GM12878 (cell line): ENCODE measurements around the gene SMC5. TPM values are rescaled to one million over a fixed set of nuclear protein-coding genes. Genes with fewer than 3 reads are reported as not detected.

Experiments
- ATAC-seq: fragments of 200-7000 bp; cut with Tn5 transposase; 3 replicates; pipeline ENCODE4 v1.9.1; 2020; ENCODE audit warnings: mild to moderate bottlenecking, moderate library complexity
- BruUV-seq: library from RNA; stranded (reverse); fragments of 400-500 nt; replicated peaks from 2 replicates; lab custom pipeline; 2021; lab: Mats Ljungman, UMichigan
- CTCF ChIA-PET: fragments of 300-600 bp; sonication (Branson Sonifier 250); formaldehyde crosslinking; extraction: SDS; loops from one replicate; lab custom pipeline; 2021; ENCODE audit warnings: inconsistent platforms; lab: Yijun Ruan, JAX
- POLR2A ChIA-PET: fragments of 350-600 bp; formaldehyde crosslinking; extraction: SDS; loops from one replicate; lab custom pipeline; 2021; ENCODE audit warnings: inconsistent platforms; lab: Charles Lee
- RAD21 ChIA-PET: fragments of 300-600 bp; sonication (Branson Sonifier 250); formaldehyde crosslinking; loops from one replicate; lab custom pipeline; 2023; ENCODE audit warnings: antibody characterized with exemption; ENCODE audit not compliant: unreplicated experiment; lab: Charles Lee
- SMC1A ChIA-PET: fragments of 300-600 bp; sonication (Branson Sonifier 250); formaldehyde crosslinking; loops from one replicate; lab custom pipeline; 2023; ENCODE audit not compliant: unreplicated experiment, uncharacterized antibody; lab: Charles Lee
- DNase-seq: peaks from one replicate; pipeline ENCODE4 v3.0.0-alpha.2; 2011; ENCODE audit warnings: low read depth, low spot score
- FAIRE-seq: peaks from 3 replicates; lab custom pipeline; 2011; peaks lifted over from hg19 to GRCh38; lab: Jason Lieb, UNC
- H2AFZ ChIP-seq: 2 replicates; pipeline ENCODE4 v1.6.0; 2011; ENCODE audit warnings: low read depth, low read length, control low read depth; ENCODE audit not compliant: control insufficient read depth
- H3K27ac ChIP-seq: 2 replicates; pipeline ENCODE4 v1.5.1; 2011; ENCODE audit warnings: control low read depth; ENCODE audit not compliant: control insufficient read depth, insufficient read depth
- H3K27me3 ChIP-seq, 2 experiments: replicated peaks in 1 of 2; 2 replicates each; pipeline versions ENCODE4 v1.6.0 to v1.6.1; 2011; ENCODE audit warnings: low read length in 1 of 2; ENCODE audit not compliant: control insufficient read depth in 2 of 2, insufficient read depth in 2 of 2
- H3K36me3 ChIP-seq, 2 experiments: 2 replicates each; pipeline ENCODE4 v1.5.1; 2011; ENCODE audit warnings: low read length in 1 of 2; ENCODE audit not compliant: control insufficient read depth in 2 of 2, insufficient read depth in 2 of 2
- H3K4me1 ChIP-seq: 2 replicates; pipeline ENCODE4 v1.6.1; 2011; ENCODE audit warnings: mild to moderate bottlenecking, low read length, moderate library complexity, mixed read lengths; ENCODE audit not compliant: control insufficient read depth, insufficient read depth
- H3K4me2 ChIP-seq: 2 replicates; pipeline ENCODE4 v1.6.0; 2011; ENCODE audit warnings: control low read depth; ENCODE audit not compliant: control insufficient read depth, insufficient read depth
- H3K4me3 ChIP-seq: fragments of 200-600 bp; sonication (generic); 2 replicates; pipeline ENCODE4 v1.5.1; 2016
- H3K79me2 ChIP-seq: 2 replicates; pipeline ENCODE4 v1.6.0; 2011; ENCODE audit warnings: low read length; ENCODE audit not compliant: control insufficient read depth, insufficient read depth
- H3K9ac ChIP-seq: 2 replicates; pipeline ENCODE4 v1.8.0; 2011; ENCODE audit warnings: low read length, control low read depth, mixed read lengths; ENCODE audit not compliant: control insufficient read depth, insufficient read depth
- H3K9me3 ChIP-seq: replicated peaks from 3 replicates; pipeline ENCODE4 v1.5.1; 2011; ENCODE audit warnings: mild to moderate bottlenecking, low read length; ENCODE audit not compliant: control insufficient read depth, insufficient read depth
- H4K20me1 ChIP-seq: 2 replicates; pipeline ENCODE4 v1.6.0; 2011; ENCODE audit not compliant: control insufficient read depth, insufficient read depth
- CEBPB ChIP-seq, 2 experiments: fragments of 150-350 bp in 1 of 2; IDR thresholded peaks; 2 replicates each; pipeline ENCODE4 v1.6.1; 2012 to 2014; ENCODE audit warnings: low read depth in 2 of 2, low read length in 2 of 2, borderline replicate concordance in 1 of 2, inconsistent platforms in 1 of 2
- HDAC6 ChIP-seq: fragments of 200-600 bp; sonication (generic); IDR thresholded peaks from one replicate; pipeline ENCODE4 v1.8.0; 2017; ENCODE audit warnings: antibody characterized with exemption; ENCODE audit not compliant: unreplicated experiment
- SMC3 ChIP-seq: IDR thresholded peaks from 2 replicates; pipeline ENCODE4 v1.6.1; 2011; ENCODE audit warnings: low read length, improper control_type of control experiment, borderline replicate concordance
- ZBTB33 ChIP-seq: fragments of 450-650 bp; IDR thresholded peaks from 2 replicates; pipeline ENCODE4 v1.6.1; 2017; ENCODE audit warnings: mild to moderate bottlenecking
- ZNF592 ChIP-seq: fragments of 450-650 bp; IDR thresholded peaks from 2 replicates; pipeline ENCODE4 v1.6.1; 2017; ENCODE audit warnings: mild to moderate bottlenecking, moderate library complexity
- WGBS: methylation state at CpG from one replicate; pipeline ENCODE4 v1.1.6; 2016; ENCODE audit warnings: low lambda C conversion rate; ENCODE audit not compliant: insufficient replicate concordance, insufficient coverage; ENCODE audit errors: missing lambda C conversion rate; 5-methylcytosine and 5-hydroxymethylcytosine counted together
- in situ Hi-C: fragments of 300-500 bp; cut with MboI; formaldehyde crosslinking; loops from 9 replicates; pipeline ENCODE4 v1.14.3; 2018; ENCODE audit warnings: mixed read lengths
- intact Hi-C: fragments of 100-400 bp; cut with micrococcal nuclease; formaldehyde crosslinking; loops from one replicate; pipeline ENCODE4 v1.14.2; 2022; ENCODE audit not compliant: unreplicated experiment
- polyA plus RNA-seq, 11 experiments: library from polyadenylated mRNA; depleted of rRNA in 4 of 11; unstranded in 6 of 11; stranded (reverse) in 5 of 11; fragments of >200 nt; fragmentation: Nextera tagmentation in 4 of 11; fragmentation: Illumina TruSeq in 1 of 11; extraction: Ambion mirVana in 4 of 11; extraction: Trizol in 1 of 11; gene quantifications; 1 replicate in 1 of 11; 2 replicates in 10 of 11; pipeline versions ENCODE4 v1.2.1 to v1.2.3, GENCODE V29; 2011 to 2016; ENCODE audit warnings: inconsistent platforms in 2 of 11, missing spikeins in 2 of 11, low read depth in 1 of 11
- total RNA-seq, 4 experiments: library from RNA; depleted of rRNA in 3 of 4; stranded (reverse); fragments of >200 nt in 3 of 4; fragmentation: Illumina TruSeq in 1 of 4; extraction: Trizol in 1 of 4; gene quantifications; 2 replicates each; pipeline versions ENCODE4 v1.2.1 to v1.2.3, GENCODE V29; 2013 to 2021

SMC5 gene
- total and polyA plus RNA-seq, 10 of the 15 experiments (the other 5 are each of a cell fraction or from before 2014, with no cell fraction given): 6.5 to 47.1 (median 22.9) TPM

GRCh38 chr9:70318002-70318401 is 59.2 kb downstream of the SMC5 start (continued):
- TF ChIP-seq ZNF592 (no peak), HDAC6 (no peak), SMC3 (no peak)
- TF ChIP-seq, all 136 proteins: peak for 0

GRCh38 chr9:70322096-70322495 is 63.3 kb downstream of the SMC5 start:
- Histone ChIP-seq H3K4me3 (no peak overlapping the region), H3K9me3 (no peaks in the 10 kb centered on the region), H3K4me2 (no peak overlapping the region), H3K36me3 (peaks cover 0 to 19% of the 10 kb centered on the region in 2 experiments; a peak in 3 of 4 replicates), H3K27me3 (no peaks in the 10 kb centered on the region), H4K20me1 (no peaks in the 10 kb centered on the region), H3K4me1 (no peaks in the 10 kb centered on the region), H3K27ac (no peak overlapping the region), H2AFZ (no peak overlapping the region), H3K79me2 (no peaks in the 10 kb centered on the region), H3K9ac (no peak overlapping the region)
- DNase-seq (no peak), FAIRE-seq (no peak), ATAC-seq (no peak)
- RAD21 ChIA-PET: no interaction called here
- WGBS: 98% methylated on average over 4 of the region's 4 CpGs
- TF ChIP-seq CEBPB (IDR thresholded peaks at IDR 0.05; ENCODE audit: borderline replicate concordance in 1 of 2, low read depth in 2 of 2, low read length in 2 of 2): peak in 1 of 2 experiments; percentile 50; a peak in 1 of 4 replicates
- TF ChIP-seq ZBTB33: no peak
- in situ Hi-C loops: no loop called here
- CTCF ChIA-PET: no interaction called here
- BruUV-seq: no TSS peak
- POLR2A ChIA-PET: interaction anchor here (0.6 kb wide), 1 partner anchor 182 kb away, joined by 3 read pairs; no protein-coding TSS in a partner anchor
- intact Hi-C loops: no loop called here
- SMC1A ChIA-PET: interaction anchor here (1.2 kb wide), 1 partner anchor 19 kb away, joined by 3 read pairs; no protein-coding TSS in a partner anchor
